Measurements from ENCODE around the gene KYNU.

KYNU gene

DNA sequence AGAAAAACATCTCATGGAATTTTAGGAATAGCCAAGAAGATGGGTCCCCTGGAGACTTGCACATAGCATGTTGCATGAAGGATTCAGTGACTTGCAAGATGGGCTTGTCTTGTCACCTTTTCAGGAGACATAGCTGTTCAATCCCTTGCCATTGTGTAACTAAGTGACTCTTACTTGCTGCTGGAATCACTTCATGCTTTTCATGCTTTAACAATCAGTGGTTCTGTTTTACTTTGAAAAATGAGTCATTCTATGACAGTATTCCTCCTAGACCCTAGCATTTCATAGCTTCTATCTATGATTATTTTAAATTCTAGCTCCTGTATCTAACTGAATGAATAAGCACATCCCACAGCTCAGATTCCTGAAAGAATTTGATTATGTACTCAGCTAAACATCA lies 2.8 kb downstream of the KYNU start:
- TF ChIP-seq GATA3 (IDR thresholded peaks at IDR 0.05; ENCODE audit: low read depth, low read length), result no peak
- no peak for TF ChIP-seq GATA2 (IDR thresholded peaks at IDR 0.05; ENCODE audit: low read depth, low read length)

DNA sequence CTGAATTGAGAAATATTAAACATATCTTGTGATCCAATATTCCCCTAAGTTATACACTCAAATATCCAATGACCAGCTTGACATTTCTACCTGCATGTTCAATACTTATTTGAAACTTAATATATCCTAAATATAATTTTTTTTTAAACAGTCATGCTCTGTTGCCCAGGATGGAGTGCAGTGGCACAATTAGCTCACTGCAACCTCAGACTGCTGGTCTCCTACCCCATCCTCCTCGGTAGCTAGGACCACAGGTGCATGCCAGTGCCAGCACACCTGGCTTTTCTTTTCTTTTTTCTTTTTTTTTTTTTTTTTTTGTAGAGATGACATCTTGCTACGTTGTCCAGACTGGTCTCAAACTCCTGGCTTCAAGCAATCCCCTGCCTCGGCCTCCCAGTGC lies 4.2 kb downstream of the KYNU start:
- TF ChIP-seq GATA2 (IDR thresholded peaks at IDR 0.05; ENCODE audit: low read depth, low read length), result no peak
- no peak for TF ChIP-seq GATA3 (IDR thresholded peaks at IDR 0.05; ENCODE audit: low read depth, low read length)

DNA sequence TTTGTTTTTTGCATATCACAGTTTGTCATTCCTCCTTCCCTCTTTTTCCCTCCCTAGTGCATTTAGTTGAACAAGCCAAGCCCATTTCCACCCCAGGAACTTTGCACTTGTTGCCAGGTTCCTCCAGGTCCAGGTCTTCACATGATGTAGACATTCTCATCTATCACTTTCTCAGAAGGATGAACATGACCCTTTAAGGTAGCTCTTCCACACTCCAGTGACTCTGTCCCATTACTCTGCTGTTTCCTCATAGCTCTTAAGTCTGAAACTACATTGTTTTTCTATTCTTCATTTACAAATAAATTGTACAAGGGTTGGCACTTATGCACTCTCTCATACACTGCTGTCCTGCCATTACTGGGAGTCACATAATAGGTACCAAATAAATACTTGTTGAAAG lies 6.1 kb downstream of the KYNU start:
- no peak for TF ChIP-seq GATA2 (IDR thresholded peaks at IDR 0.05; ENCODE audit: low read depth, low read length)
- TF ChIP-seq GATA3 (IDR thresholded peaks at IDR 0.05; ENCODE audit: low read depth, low read length), result no peak

DNA sequence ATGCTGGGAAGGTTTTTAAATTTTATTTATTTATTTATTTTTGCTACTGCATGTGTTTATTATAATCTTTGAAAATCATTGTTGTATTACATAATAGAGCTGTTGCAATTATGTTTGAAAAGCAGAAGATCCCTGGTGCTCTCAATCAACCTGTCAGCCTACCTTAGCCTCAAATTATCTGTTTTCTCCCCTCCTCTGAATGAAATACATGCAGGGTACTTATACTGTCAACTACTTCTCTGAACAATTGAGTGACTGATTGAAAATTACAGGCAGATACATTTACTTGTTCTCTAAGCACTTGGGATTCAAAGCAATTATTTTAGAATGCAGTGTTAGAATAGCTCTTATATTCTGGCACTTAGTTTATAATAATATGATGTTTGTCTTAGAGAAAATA lies 8.1 kb downstream of the KYNU start:
- TF ChIP-seq GATA2 (IDR thresholded peaks at IDR 0.05; ENCODE audit: low read depth, low read length), result no peak
- TF ChIP-seq GATA3 (IDR thresholded peaks at IDR 0.05; ENCODE audit: low read depth, low read length), result no peak

DNA sequence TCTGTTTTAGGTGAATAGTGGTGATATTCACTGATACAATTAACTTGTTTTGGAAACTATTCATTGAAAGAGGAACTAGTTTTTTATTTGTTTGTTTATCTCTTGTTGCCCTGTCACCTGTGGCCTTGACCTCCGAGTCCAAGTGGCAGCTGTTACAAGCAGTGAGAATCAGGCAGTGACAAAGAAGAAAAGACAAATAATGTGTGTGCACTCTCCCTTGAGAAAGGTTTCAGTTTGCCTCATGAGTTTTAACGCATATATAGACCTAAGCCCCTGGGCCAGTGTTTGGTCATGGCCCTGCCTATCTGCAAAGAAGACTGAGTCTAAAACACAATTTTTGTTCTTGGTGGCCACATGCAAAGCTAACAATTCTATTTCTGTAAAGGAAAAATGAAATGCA lies 15.3 kb downstream of the KYNU start:
- no peak for TF ChIP-seq GATA2 (IDR thresholded peaks at IDR 0.05; ENCODE audit: low read depth, low read length)

DNA sequence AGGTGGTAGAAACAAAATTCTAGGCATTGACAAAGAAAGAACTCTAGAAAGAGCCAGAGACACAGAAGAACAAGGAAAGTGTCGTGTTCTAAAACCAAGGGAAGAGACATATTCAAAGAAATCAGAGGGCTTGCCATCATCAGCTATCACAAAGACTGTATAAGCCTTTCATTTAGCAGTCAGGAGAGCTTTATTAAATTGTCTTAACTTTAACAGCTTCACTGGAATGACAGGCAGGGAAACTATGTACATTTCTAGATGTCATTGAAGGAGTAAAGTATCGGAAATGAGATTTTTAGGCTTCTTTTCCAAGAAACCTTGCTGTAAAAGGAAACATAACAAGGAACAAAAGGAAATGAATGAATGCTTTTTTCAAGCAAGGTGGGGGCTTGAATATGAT lies 15.8 kb downstream of the KYNU start:
- no peak for TF ChIP-seq GATA2 (IDR thresholded peaks at IDR 0.05; ENCODE audit: low read depth, low read length)
- no peak for TF ChIP-seq GATA3 (IDR thresholded peaks at IDR 0.05; ENCODE audit: low read depth, low read length)

DNA sequence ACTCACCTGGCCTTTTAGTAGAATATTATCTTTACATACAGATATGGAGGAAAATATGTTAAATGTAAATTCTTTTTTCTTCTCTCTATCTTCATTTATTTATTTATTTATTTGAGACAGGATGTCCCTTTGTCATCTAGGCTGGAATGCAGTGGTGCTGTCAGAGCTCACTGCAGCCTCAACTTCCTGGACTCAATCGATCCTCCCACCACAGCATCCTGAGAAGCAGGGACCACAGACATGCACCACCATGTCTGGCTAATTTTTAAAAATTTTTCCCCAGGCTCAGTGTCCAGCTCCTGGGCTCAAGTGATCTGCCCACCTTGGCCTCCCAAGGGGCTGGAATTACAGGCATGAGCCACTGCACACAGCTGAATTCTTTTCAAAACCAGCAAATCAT lies 20.3 kb downstream of the KYNU start:
- TF ChIP-seq GATA2 (IDR thresholded peaks at IDR 0.05; ENCODE audit: low read depth, low read length), result no peak
- no peak for TF ChIP-seq GATA3 (IDR thresholded peaks at IDR 0.05; ENCODE audit: low read depth, low read length)

DNA sequence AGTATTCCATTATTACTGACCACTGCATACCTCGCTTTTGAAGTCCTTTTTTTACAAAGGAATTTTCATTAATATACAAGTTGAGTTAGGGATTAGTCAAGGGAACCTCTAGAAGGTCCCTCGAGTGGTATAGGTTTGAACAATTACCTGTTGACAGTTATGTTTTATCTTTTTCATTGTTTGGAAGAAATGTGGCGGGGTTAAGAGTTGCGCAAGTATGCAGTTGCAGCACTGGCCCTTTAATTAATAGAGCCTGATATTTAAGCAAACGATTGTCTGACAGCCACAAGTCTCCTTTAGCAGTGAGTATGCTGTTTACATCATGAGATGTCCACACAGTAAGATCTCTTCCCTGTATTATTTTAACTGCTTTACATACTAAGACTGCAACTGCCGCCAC lies 24.3 kb downstream of the KYNU start:
- no peak for TF ChIP-seq GATA3 (IDR thresholded peaks at IDR 0.05; ENCODE audit: low read depth, low read length)
- no peak for TF ChIP-seq GATA2 (IDR thresholded peaks at IDR 0.05; ENCODE audit: low read depth, low read length)

DNA sequence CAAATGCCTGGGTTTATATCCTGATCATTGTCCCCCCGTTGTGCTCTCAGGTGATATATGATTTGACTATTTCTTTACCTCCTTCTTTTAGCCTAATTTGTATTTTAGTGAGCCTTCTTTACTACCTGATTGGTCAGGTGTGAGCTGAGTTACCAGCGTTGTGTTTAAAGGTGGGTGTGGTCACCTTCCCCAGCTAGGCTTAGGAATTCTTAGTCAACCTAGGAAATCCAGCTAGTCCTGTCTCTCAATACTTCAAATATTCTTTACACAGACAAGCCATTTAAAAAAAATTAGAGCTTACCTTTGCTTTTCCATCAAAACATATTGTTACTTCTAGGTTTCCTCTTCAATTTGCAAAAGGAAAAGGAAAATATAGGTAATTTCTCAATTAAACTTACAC lies 30.2 kb downstream of the KYNU start:
- TF ChIP-seq GATA3 (IDR thresholded peaks at IDR 0.05; ENCODE audit: low read depth, low read length), result no peak
- TF ChIP-seq GATA2 (IDR thresholded peaks at IDR 0.05; ENCODE audit: low read depth, low read length), result no peak

DNA sequence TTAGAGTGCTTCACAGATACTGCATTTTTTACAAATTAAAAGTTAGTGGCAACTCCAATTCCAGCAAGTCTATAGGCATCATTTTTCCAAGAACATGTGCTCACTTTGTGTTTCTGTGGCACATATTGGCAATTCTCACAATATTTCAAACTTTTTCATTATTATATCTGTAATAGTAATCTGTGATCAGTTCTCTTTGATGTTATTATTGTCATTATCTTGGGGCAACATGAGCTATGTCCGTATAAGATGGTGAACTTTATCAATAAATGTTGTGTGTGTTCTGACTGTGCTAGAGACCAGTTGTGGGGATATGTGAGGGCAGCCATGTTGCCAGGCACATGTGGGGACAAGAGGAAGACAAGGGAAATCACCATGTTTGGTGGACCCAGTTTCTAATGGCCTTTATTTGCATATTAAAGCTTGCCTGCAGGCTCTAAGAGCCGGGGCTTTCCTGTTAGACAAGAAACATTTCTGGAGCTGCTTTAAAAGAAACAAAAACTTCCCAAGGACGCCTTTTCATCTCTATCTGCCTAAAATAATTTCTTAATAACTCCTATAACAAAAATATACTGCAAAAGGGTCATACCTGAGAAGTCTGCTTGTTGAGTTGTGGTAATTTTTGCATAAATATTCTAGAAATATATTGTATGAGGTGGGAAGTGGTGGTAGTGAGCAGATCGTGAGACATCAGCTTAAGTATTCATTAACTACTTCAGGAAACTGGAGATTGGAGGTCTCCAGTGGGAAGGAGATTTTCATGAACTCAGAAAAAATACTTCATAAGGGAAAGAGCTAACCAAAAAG lies 37.2 kb downstream of the KYNU start:
- TF ChIP-seq GATA3 (IDR thresholded peaks at IDR 0.05; ENCODE audit: low read depth, low read length) (no peak), GATA2 (IDR thresholded peaks at IDR 0.05; ENCODE audit: low read depth, low read length) (no peak)

DNA sequence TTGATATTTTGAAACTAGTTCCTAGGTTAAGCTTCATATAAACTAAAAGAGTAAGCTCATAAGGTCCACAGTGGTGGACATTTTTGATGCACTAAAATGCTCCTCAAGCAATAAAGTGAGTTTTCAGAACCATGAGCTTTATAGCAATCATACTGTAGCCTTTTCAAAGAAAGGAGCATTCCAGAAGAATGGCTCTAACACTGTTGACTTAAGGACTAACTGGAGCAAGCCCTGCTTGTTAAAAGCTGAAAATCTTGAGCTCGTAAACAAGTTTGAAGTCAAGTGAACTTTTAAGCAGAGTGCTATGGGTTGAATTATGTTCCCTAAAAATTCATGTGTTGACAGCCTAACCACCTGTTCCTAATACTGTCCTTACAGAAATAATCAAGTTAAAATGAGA lies 38.0 kb downstream of the KYNU start:
- TF ChIP-seq GATA2 (IDR thresholded peaks at IDR 0.05; ENCODE audit: low read depth, low read length), result no peak
- no peak for TF ChIP-seq GATA3 (IDR thresholded peaks at IDR 0.05; ENCODE audit: low read depth, low read length)

DNA sequence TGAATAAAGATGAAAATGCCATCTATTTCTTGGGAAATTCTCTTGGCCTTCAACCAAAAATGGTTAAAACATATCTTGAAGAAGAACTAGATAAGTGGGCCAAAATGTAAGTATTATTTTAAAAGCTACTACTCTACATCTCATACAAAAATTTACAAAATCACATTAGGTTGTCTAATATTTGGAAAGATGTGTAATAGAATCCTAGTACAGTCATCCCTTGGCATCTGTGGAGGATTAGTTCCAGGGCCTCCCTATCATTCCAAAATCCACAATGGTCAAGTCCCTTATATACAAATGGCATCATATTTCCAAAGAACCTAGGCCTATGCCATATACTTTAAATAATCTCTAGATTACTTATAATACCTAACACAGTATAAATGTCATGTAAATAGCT lies 41.2 kb downstream of the KYNU start:
- TF ChIP-seq GATA3 (IDR thresholded peaks at IDR 0.05; ENCODE audit: low read depth, low read length) (no peak), GATA2 (IDR thresholded peaks at IDR 0.05; ENCODE audit: low read depth, low read length) (no peak)

DNA sequence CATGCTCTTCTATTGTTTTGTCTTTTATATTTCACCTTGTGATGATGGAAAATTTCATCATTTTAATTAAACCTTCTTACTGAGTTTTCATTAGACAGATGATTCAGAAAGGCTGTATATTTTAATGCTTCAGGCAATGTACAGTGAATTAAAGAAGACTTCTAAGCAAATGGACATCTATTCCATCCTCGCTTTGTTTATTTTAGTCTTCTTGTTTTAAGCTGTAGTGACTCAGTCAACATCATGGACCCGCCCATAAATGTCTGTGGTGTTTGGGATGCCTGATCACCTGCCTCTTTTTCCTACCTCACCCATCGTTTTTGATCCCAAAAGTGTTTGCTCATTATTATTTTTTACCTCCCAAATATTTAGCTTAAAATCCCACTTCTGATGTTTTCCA lies 43.1 kb downstream of the KYNU start:
- TF ChIP-seq GATA3 (IDR thresholded peaks at IDR 0.05; ENCODE audit: low read depth, low read length) (no peak), GATA2 (IDR thresholded peaks at IDR 0.05; ENCODE audit: low read depth, low read length) (no peak)

DNA sequence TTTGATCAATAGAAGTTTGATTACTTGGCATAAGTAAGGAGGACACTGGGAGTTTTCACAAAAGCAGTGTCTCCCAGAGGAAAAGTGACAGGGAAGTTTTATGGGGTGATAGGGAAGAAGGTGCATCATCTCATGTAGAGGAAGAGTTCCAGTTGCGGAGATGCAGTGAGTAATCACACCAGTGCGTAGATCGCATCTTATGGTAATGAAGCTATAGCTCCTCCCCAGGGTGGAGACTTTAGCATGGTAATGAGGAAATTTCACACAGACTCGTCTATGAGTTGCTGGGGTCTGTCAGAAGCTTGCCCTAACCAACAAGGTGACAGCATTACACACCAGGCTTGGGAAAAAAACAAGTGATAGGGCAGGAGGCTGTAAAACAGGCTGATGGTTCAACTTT lies 49.0 kb downstream of the KYNU start:
- TF ChIP-seq GATA3 (IDR thresholded peaks at IDR 0.05; ENCODE audit: low read depth, low read length) (no peak), GATA2 (IDR thresholded peaks at IDR 0.05; ENCODE audit: low read depth, low read length) (no peak)

DNA sequence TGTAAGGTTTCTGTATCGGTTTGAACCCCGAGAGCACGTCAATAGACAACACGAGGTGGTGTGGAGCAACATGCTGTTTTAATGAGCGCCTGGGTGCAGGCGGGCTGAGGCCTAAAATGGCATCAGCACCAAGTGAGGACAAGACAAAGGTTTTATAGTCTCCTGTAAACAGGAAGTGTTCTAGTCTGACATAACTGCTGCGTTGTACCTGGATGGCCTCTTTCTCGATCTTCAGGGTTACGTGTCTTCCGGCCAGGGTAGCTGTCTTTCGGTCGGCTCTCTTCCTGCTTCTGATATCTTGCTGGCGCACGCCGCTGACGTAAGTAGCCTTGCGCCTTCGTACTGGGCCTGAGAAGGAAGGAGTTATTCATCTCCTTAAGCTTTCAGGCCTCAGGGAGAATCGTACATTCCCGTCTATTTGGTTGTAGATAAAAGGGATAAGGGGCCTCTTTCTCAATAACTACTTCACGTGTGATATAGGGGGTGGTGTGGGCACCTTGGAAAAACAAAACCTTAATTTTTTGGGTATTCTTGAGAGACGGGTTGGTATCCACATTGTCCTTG lies 53.5 kb downstream of the KYNU start:
- no peak for TF ChIP-seq GATA2 (IDR thresholded peaks at IDR 0.05; ENCODE audit: low read depth, low read length)

DNA sequence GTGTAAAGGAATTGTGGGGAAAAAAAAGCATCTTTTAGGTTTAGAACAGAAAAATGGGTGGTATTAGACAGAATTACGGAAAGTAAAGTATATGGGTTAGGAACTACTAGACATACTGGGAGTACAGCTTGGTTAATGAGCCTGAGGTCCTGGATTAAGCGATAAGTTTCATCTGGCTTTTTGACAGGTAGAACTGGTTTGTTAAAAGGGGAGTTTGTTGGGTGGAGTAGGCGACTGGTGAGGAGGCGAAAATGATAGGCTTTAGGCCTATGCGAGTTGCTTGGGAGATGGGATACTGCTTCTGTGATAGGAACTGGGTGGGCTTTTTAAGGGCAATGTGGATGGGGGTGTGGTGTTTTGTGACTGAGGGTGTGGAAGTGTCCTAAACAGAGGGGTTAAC lies 56.5 kb downstream of the KYNU start:
- TF ChIP-seq GATA3 (IDR thresholded peaks at IDR 0.05; ENCODE audit: low read depth, low read length) (no peak), GATA2 (IDR thresholded peaks at IDR 0.05; ENCODE audit: low read depth, low read length) (no peak)

Data from SH-SY5Y (cell line).